NCI-H1048 (cell line): ENCODE data around the gene SPTBN2.

Source experiments
- DNase-seq: peaks from one replicate; lab custom pipeline; 2025; lab: John Stamatoyannopoulos, UW

Gene SPTBN2

DNA sequence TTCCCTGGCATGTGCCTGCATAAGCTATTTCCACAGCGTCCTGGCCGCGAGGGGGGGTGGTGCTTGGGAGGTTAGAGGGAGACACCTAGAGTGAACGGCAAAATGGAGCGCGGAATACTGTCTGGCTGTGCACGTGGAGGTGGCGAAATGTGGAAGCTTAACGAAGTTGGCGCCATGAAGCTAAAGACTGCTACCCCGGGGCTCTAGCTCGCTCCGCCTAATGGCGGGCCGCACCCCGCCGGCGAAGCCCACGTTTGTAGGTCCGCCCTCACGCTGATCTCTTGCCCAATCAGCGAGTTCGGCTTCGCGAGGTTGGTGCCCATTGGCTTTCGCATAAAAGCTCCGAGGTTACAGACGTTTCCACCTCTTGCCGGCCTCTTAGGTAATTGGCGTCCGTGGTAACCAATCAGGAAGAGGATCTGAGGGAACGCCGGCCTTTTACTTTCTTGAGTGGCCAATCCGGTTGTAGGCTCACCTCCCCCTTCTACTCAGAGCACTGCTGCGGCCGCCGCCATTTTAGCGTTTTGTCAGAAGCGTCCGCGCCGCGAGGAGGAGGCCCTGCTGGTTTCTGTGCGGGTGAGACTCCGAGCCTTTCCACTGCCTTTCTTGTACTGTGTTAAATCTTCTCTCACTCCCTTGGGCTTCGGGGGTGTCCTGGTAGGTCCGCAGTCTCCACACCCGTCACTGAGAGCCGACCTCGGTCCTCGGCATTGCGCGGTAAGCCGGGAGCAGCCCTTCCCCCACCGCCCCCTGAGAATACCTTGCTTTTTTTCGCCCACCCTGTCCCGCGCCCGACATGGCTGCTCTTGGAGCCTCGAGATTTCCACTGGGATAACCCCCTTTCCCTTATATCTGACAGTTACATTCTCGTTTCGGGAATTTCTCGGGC lies 90.6 kb downstream of the SPTBN2 start, which contains the start of gene RBM4:
Gene RBM4, plus strand, starts transcription at position 527 of the 889 bp plus-strand sequence. CDS start 1,009 bp downstream, outside the sequence.
- DNase-seq, result peak; percentile 99

DNA sequence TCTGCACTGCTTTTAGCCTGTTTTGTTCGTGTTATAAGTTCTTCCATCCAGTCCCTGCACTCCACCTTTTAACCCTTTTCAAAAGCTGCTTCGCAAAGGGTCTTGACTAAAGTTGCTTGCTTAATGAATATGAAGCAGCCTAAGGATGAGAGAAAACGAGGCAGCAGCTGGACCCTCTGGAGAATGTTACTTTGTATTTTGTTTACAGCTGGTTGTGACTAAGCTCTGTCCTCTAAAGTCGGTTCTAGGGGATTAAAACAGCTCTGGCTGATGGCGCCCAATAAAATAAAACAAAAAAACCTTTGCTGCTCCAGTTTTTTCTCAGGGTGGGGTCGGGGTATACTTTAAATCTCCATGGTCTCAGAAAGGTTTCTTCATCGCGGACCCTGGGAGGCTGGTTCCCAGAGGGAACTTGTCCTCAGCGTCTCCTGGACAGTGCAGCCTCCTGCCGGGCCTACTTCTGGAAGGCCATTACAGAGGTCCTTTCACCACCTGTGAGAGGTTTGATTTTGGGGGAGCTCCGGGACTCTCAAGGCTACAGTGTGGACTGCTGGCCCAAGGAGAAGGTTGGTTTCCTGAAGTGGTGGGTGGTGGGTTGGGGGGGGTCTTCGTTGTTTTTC lies 91.3 kb downstream of the SPTBN2 start:
- DNase-seq, result no peak

DNA sequence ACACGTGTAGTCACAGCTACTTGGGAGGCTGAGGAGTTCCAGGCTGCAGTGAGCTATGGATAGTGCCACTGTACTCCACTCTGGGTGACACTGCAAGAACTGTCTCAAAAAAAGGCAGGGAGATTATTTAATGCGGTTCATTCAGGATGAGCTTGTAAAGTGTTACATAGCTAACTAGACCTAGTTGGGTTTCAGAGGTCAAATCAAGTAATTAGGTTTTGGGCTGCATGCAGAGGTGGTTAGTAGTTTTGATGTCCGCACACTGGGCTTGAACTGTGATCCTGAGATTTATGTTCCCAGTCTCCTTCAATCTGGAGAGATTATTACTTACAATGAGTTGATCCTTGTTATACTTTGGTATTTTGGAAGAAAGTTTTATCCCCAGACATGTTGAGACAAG lies 92.6 kb downstream of the SPTBN2 start:
- no peak for DNase-seq
